ENCODE results near the gene UNC93A.
"Not testable (repeated sequence)": the region's sequence is repeated elsewhere in the genome, so short reads cannot be mapped to it uniquely, and the experiment has no call there.

UNC93A gene

DNA sequence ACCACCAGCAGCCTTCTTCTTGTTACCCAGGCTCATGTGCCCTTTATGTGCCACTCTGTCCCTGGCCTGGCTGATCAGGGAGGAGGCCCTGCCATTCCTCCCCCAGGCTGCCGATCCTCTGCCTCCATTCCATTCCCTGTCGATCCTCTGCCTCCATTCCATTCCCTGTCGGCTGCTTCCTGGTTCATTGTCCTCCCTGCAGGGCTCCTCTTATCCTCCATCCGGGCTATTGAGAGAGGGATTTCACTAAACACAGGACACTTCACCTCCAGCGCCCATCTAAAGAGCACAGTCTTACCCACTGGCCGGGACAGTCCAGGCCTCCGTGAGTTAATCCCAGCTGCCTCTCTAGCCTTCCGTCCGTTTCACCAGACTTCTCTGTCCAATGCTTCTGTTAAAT, 26.1 kb downstream of the UNC93A start:
- no peak for DNase-seq

DNA sequence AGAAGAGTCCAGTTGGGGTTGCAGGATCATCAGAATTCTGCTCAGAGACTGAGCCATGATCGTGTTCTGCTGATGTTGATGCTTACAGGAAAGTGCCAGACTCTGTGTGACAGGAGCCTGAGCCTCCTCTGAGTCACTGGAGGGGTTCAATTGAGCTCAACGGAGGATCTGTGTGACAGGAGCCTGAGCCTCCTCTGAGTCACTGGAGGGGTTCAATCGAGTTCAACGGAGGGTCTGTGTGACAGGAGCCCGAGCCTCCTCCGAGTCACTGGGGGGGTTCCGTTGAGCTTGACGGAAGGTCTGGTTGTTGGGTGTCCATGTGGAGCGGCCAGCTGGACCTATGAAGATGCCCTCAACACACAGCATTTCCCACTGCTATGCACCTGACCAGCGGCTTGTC, 27.2 kb downstream of the UNC93A start:
- not testable (repeated sequence) for DNase-seq

DNA sequence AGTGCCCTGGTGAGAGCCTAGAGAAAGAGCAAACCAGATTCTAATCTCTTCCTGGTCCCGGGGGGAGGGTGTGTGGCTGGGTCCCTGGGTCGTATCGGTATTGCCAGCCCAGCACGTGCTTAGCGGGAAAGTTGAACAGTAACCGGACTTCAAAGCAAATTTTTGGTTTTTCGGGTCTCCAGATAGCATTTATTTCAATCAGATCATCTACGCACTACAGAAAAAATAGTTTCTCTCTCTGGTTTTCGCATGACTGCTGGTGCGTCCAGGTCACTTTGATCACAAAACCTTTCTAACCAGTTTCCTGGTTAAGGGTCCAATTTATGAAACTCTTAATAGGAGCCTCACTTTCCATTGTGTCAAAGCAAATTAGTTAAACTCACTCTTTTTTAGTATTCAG, 27.7 kb downstream of the UNC93A start:
- DNase-seq: not testable (repeated sequence)

DNA sequence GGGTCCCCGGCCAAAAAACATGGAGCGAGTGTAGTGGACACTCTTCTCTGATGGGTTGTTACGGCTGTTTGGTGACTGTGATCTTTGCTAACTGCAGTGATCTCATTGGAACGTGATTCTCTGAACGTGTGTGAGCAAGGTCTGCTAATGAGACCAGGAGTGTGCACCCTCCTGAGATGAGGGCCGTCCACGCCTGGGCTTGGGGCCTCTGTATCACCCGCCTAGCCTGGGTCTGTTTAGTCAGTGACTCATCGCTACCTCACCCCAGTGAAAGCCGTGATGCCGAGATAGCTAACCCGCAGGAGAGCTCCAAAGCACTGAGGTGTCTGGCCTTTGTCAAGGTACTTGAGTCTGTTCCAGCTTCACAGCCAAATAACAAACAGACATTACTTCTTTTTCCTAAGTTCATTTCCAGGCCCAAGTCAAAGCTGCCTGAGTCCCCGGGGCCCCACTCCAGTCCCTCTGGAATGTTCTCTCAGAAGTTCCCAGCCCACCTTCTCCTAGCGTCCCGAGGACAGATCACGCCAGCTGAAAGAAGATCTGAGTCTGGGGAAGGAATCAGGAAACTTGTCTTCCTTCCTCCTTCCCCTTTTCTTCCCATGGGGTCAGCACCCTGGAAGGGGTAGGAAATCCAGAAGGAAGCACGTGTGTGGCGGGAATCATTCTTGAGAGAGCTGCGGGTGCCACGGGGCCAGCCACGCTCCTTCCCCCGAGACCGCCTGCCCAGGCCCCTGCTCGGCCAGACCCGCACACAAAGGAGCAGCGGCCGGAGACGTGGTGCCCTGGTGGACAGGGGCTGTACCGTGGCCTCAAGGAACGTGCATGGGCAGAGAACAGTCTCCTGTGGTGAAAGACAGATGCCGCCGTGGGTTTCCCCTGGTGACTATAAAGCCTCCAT, 29.0 kb downstream of the UNC93A start:
- DNase-seq: not testable (repeated sequence)

DNA sequence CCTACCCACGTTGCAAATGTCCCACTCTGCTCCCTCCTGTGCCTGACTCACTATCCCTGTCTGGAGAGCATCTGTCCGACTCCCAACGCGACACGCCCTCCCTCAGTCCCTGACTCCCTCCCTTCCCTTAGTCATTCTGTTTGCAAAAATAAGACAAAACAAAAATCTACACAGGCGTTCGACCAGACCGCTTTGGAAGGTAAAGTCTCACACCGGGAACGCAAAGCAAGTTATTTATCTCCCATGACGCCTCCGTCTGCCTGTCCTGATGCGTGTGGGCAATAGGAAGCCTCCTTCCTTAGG, 29.6 kb downstream of the UNC93A start:
- not testable (repeated sequence) for DNase-seq

DNA sequence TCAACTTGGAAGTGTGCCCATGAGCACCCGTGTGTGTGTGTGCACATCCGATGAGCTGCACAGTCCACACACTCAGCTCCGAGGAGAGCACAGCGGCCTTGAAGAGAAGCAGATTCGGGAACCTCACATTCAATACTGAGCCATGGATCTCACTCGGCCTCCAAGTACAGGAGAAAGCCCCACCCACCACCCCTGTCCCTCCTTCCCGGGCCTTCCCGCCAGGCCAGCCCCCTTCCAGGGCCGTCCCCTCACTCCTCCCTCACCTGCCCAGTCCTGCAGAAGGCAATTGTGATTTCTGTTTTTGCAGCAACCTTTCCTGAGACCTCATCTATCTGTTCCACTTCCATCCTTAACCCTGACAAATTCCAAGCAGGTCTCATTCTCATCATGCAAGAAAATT, 30.1 kb downstream of the UNC93A start:
- not testable (repeated sequence) for DNase-seq

DNA sequence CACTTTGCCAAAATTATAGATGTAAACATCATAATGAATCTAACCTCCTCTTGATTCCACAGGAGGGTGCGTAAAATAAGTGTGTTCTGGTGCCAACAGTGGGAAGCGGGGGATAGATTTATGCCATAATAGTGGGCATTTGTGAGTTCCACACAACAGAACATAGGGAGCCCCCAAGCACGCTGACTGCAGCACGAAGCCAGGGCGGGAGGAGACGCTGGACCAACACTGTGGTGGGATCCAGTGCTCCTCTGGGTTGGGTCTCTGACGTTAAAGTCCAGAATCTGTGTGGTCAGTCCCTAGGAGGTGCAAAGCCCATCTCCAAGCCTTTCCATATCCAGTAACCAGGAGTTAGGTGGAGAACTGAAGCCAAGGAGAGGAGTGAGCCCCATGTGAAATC, 32.0 kb downstream of the UNC93A start:
- no peak for DNase-seq

DNA sequence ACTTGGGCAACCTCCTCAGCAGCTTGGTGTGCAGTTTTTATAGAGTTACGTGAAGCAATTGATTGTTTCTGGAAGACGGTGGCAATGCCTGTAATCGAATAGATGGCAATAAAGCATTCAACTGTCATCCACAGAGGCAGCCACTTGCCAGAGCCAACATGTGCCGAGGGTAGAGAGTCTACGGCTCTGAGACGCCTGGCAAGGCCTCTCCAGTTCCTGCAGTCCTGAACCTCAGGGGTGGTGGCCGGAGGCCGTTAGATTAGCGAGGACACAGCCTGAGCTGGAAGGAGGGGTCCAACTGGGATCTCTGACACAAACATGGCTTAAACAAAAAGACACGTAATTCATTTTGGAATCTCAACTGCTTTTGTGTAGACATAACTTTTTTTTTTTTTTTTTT, 33.0 kb downstream of the UNC93A start:
- no peak for DNase-seq

DNA sequence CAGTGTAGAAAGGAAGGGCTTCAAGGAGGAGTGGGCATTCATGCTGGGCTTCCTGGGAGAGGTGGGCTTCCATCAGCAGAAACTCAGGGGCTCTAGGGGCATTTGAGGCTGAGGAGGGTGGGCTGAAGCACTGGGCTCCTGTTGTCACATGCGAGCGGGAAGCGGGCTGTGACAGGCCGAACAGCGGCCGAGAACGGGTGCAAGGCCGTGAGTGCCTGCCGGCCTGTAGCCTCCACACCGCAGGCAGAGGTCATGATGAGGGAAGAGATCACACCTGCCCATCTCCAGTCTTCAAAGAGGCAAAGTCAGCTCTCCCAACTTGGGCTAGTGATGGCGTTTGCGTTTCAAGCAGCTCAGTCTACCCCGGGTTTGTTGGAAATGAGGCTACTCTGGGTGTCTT, 34.7 kb downstream of the UNC93A start:
- DNase-seq: no peak

DNA sequence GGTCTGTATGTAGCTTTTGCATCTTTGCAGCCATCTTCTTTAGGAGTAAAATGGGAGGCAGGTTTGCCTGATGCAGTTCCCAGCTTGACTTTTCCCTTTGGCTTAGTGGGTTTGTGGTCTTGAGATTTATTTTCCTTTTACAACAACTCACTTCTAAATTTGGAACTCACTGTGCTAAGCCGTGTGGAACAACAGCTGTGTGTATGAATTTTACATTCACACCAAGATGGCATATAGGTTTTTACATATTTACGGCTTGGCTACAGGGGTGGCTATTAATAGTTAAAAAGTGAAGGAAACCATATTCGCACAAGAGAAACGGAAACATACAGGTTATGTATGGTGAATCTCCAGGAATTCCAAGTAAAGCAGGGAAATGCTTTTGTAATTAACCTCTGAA, 36.3 kb downstream of the UNC93A start:
- no peak for DNase-seq

DNA sequence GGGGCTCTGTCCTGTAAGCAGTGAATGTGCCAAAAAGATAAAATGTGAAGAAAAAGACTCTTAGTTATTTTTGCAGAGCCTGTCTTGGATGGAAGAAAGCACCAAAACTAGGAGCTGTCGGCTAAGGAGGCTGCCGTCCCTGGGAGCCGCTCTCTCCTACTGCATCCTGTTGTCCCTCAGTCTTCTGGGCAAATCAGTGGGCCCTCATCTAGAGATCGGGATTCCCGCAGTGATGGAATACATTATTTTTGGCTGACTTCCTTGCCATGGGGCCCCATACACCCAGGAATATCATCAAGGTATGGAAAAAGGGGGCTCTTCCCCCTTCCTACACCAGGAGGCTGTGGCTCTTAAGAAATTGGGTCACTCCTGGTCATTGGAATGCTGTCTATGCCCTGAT, 37.0 kb downstream of the UNC93A start:
- DNase-seq: no peak

DNA sequence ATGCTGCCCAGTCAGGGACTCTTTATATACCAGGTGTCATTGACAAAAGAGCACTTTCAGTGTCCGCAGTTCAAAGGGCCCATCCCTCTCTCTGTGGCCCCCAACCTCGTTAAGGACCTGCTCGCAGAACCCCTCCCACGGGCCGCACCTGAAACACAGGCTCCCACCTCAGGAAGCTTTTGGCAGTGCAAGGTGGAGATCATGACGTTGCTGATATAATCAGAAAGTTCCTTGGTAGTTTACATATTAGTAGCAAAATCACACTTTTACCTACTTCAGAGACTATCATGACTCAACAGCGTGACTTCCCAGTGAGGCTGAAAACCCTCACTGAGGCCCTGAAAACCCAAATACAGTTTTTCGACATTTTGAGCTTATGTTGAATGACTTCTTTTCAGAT, 37.9 kb downstream of the UNC93A start:
- no peak for DNase-seq

DNA sequence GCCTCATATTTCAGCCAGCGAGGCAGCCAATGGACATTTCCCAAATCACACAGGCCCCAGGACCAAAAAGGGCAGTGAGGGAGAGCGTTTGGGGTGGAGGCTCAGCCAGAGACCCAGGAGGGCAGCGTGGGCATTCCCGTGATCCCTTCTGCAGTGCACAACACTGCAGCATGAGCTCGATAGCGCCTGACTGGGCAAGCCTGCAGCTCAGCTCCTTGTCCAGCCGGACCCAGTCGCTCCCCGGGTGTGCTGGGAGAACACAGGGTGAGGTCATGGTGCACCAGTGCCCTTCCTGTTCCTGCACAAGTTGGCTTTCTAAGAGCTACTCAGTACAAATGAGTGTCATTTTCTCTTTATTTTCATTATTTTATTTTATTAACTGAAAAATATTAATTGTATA, 39.6 kb downstream of the UNC93A start:
- DNase-seq: no peak

DNA sequence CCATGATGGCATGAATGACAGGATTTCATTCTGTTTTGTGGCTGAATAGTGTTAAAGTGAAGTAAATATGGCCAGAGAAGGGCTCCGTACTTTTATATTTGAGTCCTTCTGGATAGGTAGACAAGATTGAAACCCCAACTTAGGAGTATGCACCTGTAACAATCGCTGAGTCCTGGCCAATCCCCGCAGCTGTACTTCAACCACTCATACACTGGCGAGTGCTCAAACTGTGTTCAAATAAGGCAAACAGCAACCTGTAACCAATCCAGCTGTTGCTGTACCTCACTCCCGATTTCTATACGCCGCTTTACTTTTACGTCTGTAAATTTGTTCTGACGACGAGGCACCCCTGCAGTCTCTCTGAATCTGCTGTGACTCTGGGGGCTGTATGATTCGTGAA, 40.5 kb downstream of the UNC93A start:
- no peak for DNase-seq

DNA sequence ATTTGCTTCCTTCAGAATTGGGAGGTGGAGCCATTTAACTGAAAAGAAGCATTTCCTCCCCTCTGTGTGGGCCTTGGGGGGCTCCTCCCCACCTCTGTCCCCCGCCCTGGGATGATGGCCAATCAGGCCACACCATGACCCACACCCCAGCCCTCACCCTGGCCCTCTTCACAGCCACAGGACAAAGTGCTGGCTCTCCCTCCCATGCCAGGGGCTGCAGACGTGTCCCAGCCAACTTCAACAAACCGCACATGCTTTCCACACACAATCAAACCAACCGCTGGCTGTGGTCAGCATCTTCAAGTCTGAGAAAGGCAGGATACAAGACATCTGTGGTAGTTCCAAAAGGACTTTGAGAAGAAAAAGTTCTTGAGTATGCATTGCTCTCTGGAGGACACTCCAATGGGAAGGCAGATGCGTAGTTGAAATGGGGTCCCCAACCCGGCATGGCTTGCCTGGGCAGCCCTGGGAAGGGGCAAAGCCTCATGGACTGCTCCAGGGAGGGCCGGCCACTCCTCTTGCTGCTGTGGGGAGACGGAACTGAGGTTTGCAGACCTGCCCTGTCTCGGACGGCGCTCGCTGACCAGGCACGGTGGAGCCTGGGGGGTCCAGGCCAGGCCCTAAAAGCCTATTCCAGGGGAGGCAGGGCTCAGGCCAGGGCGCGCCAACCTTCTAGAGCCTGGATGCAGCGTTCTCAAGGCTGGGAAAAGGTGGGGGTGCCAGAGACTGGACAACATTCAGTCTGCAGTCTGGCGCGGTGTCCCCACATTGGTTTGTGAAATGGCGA, 45.9 kb downstream of the UNC93A start:
- DNase-seq: no peak

DNA sequence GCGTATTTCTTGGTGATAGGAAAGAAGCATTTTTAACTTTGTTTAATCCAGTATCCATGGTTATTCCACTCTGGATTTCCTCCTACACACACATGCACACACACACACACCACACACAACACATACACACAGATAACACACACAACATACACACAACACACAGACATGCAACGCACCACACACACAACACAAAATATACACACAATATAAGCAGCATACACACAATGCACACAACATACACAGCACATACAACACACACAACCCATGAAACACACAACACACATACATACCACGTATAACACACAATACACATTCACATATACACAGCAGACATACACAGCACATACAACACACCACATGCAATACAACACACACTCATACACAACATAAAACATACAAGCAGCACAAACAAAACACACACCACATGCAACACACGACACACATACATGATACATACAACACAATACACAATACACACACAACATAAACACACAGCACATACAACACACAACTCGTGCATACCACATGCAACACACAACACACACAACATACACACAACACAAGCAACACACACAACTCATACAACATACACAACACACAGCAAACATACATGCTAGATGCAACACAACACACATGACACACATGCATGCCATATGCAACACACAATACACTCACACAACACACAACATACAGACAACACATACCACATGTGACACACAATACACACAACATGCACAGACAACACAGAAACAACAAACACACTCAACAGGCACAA, 46.7 kb downstream of the UNC93A start:
- no peak for DNase-seq

DNA sequence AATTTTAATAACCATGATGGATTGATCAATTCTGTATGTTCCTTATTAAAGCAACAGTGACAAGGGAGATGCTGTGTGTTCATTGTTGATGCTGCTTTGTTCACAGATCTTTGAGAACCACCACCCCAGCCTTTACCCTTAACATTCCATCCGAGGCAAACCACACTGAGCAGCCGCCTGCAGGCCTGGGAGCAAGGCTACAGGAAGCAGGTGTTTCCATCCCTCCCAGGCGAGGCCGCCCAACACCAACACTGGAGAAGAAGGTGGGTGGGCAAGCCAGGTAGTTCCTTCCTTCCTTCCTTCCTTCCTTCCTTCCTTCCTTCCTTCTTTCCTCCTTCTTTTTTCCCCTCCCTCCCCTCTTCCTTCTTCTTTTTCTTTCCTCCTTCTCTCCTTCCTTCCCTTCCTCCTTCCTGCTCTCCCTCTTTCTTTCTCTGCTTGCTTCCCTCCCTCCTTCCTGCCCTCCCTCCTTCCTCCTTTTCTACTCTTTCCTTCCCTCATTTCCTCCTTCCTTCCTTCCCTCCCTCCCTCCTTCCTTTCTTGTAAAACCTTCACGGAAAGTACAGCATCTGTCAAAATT, 47.5 kb downstream of the UNC93A start:
- DNase-seq: peak; percentile 5

DNA sequence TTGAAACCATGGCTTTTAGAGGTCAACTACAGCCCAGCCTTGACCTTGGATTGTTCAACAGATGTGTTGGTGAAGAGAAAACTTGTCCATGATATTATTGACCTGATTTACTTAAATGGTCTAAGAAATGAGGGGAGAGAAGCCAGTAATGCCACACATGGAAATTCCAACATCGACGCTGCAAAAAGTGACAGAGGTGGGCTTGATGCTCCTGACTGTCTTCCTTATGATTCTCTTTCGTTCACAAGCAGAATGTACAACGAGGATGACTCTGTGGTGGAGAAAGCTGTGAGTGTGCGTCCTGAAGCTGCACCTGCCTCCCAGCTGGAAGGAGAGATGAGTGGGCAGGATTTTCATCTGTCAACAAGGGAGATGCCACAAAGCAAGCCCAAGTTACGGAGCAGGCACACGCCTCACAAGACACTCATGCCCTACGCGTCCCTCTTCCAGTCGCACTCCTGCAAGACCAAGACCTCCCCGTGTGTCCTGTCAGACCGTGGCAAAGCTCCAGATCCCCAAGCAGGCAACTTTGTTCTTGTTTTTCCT, 50.0 kb downstream of the UNC93A start:
- DNase-seq: no peak

DNA sequence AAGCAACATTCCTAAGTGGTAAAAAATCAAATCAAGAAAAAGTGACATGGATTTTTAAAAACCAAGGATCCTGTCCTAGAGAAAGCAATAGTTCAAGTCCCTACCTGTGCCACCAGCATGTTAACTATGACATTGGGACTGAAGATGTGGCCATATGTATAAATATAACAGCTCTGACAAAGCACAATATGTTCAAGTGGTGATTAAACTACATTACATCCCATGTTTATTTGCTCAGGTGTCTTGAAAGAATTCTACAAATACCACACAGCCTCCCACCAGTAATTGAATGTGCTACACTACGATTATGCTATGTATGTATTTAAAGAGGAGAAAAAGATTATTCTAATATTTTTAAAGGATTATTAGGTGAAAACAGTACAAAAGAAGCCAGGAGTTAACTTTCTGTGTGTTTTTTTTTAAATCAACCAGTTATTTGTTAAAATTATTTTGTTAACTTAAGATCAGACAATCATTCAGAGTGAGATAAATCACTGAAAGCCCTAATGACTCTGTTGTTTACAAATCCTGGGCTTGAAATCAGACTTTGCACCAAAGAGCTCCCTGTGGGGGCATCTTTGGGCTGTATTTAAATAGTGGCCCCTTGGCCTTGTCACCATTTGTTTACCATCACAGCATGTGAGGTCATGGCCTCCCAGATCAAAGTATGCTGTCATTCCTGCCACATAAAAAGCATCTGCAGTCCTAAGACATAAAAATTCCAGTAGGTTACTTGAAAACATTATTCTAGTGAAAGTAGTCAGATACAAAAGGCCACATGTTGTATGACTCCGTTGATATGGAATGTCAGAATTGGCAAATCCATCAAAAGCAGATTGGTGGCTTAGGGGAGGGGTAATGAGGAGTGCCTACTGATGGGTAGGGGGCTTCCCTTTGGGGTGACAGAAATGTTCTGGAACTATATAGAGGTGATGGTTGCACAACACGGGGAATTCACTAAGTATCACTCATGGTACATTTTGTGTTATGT, 50.8 kb downstream of the UNC93A start:
- no peak for DNase-seq

DNA sequence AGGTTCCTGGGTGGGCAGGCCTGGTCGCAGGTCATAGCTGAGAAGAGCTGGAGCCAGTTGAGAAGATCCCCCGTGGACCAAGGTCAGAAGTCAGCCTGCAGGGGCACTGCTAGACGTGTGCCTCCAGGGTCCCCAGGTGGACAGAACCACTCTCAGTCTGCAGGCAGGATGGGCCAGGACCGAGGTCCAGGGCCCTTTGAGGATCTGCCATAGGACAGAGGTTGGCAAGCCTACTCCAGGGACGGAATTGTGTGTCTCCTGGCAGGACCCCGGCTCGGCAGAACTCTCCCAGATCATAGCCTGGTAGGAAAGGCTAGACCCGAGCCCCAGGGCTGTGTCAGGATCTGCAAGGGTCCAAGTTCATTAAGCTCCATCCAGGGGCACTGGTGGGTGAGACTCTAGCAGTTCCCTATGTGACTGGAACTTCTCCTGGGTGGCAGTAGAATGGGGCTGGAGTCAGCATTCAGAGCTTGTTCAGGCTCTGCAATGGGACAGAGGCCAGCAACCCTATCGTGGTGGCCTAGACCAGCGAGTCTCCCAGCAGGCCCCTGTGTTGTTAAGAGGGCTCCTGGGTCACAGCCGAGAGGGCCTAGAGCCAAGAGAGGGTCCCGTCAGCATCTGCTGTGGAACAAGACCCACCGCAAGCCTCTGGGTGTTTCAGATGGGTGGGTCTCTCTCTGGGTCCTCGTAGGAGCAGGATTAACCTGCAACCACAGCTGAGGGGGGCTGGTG, 51.9 kb downstream of the UNC93A start:
- no peak for DNase-seq

DNA sequence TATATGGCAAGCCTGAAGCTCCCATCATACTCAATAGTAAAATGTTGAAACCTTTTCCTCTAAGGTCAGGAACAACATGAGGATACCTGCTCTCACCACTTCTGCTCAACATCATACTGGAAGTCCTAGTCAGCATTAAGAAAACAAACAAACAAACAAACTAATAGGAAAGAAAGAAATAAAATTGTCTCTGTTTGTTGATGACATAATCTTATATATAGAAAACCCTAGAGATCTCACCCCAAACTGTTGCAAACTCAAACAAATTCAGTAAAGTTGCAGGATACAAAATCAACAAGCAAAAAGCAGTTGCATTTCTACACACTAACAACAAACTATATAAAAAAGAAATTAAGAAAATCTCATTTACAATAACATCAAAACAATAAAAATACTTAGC, 54.2 kb downstream of the UNC93A start:
- no peak for DNase-seq

Measured in hematopoietic multipotent progenitor cell treated with erythropoietin and hydrocortisone succinate and interleukin-3 and kit ligand, for 6 days (in vitro differentiated cells).